Measurements from ENCODE around the gene PRICKLE2. TPM values are rescaled to one million over a fixed set of nuclear protein-coding genes. Genes with fewer than 3 reads are reported as not detected.

The PRICKLE2 gene
- polyA plus RNA-seq, 2 of the 4 experiments (the other 2 are of a cell fraction), result 5.3 to 6.3 TPM

DNA sequence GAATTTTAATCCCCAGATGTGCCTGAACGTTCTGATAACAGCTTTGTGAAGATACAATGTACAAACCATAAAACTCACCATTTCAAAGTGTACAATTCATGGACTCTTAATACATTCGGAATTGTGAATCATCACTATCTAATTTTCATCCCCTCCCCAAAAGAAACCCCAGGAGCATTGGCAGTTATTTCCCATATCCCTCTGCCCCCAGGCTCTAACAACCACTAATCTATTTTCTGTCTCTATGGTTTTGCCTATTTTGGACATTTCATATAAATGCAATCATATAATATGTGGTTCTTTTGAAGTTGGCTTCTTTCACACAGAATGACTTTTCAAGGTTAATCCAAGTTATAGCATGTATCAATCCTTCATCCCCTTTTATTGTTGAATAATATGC lies 25.3 kb downstream of the PRICKLE2 start:
- DNase-seq (ENCODE audit: low read depth in 1 of 2, low spot score in 1 of 2) (no peak), FAIRE-seq (no peak), ATAC-seq (no peak)
- CTCF ChIA-PET, result no interaction called here
- Histone ChIP-seq H3K27ac (no peak overlapping the region), H3K4me1 (peaks cover 39% of the 10 kb centered on the region), H3K4me3 (no peak overlapping the region), H3K9me3 (no peaks in the 10 kb centered on the region), H3K4me2 (no peak overlapping the region)
- TF ChIP-seq CBX2 (IDR thresholded peaks at IDR 0.05; ENCODE audit: borderline replicate concordance, low read depth), result no peak
- TF ChIP-seq SMC3 (IDR thresholded peaks at IDR 0.05), result no peak
- TF ChIP-seq, protein P1, sequence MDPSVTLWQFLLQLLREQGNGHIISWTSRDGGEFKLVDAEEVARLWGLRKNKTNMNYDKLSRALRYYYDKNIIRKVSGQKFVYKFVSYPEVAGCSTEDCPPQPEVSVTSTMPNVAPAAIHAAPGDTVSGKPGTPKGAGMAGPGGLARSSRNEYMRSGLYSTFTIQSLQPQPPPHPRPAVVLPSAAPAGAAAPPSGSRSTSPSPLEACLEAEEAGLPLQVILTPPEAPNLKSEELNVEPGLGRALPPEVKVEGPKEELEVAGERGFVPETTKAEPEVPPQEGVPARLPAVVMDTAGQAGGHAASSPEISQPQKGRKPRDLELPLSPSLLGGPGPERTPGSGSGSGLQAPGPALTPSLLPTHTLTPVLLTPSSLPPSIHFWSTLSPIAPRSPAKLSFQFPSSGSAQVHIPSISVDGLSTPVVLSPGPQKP (IDR thresholded peaks at IDR 0.05; ENCODE audit: low read depth, low read length), result no peak
- no peak for TF ChIP-seq SREBF2 (IDR thresholded peaks at IDR 0.05)
- TF ChIP-seq, protein P2, sequence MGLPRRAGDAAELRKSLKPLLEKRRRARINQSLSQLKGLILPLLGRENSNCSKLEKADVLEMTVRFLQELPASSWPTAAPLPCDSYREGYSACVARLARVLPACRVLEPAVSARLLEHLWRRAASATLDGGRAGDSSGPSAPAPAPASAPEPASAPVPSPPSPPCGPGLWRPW (IDR thresholded peaks at IDR 0.05), result no peak
- no peak for TF ChIP-seq KDM1A (IDR thresholded peaks at IDR 0.05; ENCODE audit: low read depth)
- TF ChIP-seq FOXS1 (CRISPR knock-in tag; IDR thresholded peaks at IDR 0.05), result no peak
- no peak for TF ChIP-seq MAZ (IDR thresholded peaks at IDR 0.05; ENCODE audit: borderline replicate concordance, low read depth, low read length)
- TF ChIP-seq, protein P3, sequence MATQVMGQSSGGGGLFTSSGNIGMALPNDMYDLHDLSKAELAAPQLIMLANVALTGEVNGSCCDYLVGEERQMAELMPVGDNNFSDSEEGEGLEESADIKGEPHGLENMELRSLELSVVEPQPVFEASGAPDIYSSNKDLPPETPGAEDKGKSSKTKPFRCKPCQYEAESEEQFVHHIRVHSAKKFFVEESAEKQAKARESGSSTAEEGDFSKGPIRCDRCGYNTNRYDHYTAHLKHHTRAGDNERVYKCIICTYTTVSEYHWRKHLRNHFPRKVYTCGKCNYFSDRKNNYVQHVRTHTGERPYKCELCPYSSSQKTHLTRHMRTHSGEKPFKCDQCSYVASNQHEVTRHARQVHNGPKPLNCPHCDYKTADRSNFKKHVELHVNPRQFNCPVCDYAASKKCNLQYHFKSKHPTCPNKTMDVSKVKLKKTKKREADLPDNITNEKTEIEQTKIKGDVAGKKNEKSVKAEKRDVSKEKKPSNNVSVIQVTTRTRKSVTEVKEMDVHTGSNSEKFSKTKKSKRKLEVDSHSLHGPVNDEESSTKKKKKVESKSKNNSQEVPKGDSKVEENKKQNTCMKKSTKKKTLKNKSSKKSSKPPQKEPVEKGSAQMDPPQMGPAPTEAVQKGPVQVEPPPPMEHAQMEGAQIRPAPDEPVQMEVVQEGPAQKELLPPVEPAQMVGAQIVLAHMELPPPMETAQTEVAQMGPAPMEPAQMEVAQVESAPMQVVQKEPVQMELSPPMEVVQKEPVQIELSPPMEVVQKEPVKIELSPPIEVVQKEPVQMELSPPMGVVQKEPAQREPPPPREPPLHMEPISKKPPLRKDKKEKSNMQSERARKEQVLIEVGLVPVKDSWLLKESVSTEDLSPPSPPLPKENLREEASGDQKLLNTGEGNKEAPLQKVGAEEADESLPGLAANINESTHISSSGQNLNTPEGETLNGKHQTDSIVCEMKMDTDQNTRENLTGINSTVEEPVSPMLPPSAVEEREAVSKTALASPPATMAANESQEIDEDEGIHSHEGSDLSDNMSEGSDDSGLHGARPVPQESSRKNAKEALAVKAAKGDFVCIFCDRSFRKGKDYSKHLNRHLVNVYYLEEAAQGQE (IDR thresholded peaks at IDR 0.05), result no peak
- no peak for TF ChIP-seq EP300 (IDR thresholded peaks at IDR 0.05)
- no peak for TF ChIP-seq ZSCAN20 (CRISPR knock-in tag; IDR thresholded peaks at IDR 0.05)
- TF ChIP-seq ZNF302 (CRISPR knock-in tag; IDR thresholded peaks at IDR 0.05), result no peak
- TF ChIP-seq TP53 (CRISPR knock-in tag; IDR thresholded peaks at IDR 0.05), result no peak
- TF ChIP-seq, protein P4, sequence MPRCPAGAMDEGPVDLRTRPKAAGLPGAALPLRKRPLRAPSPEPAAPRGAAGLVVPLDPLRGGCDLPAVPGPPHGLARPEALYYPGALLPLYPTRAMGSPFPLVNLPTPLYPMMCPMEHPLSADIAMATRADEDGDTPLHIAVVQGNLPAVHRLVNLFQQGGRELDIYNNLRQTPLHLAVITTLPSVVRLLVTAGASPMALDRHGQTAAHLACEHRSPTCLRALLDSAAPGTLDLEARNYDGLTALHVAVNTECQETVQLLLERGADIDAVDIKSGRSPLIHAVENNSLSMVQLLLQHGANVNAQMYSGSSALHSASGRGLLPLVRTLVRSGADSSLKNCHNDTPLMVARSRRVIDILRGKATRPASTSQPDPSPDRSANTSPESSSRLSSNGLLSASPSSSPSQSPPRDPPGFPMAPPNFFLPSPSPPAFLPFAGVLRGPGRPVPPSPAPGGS (IDR thresholded peaks at IDR 0.05), result no peak
- POLR2A ChIA-PET, result no interaction called here
- 79% methylated on average over 2 of the region's 2 CpGs for WGBS (ENCODE audit: missing lambda C conversion rate)

DNA sequence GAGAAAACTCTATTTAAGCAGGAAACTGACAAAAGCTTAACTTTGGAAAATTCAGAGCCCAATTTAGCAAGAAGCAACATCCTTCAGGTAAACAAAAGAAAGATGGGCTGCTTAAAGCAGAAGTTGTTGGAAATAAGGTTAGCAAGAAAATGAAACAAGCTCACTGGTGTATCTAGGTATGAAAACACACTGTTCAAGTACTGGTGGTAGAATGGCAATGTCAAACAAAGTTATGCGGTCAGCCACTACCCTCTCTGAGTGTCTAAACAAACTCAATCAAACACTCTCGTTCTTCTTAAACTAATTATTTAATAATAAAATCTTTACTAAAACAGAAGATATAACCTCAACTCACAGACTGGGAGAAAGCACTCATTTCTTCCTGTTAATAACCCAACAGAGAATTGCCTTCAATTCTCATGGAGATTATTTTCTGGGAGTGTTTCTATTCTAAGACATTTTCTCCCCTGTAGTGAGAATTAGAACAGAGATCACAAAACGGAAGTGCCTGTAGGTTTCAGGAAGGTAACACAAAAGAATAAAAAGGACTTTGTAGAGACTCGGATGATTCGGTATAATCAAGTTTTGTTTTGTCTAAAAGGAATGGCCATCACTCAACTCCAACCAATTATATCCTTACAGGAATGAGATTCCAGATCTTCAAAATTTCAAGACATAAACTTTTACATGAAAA lies 28.9 kb downstream of the PRICKLE2 start:
- CTCF ChIA-PET, result interaction anchor here (1.0 to 1.2 kb wide), 2 partner anchors 11 to 29 kb away, joined by 3 read pairs; partner anchors contain the start of gene PRICKLE2
- Histone ChIP-seq H3K4me1 (peaks cover 27% of the 10 kb centered on the region), H3K9me3 (0 out of 3 replicates have a peak, but pooled peaks cover 3% of the 10 kb centered on the region), H3K4me2 (no peak overlapping the region; the same call in 2 of the 3 replicates), H3K27ac (no peak overlapping the region), H3K4me3 (no peak overlapping the region)
- WGBS (ENCODE audit: missing lambda C conversion rate), result 93% methylated on average over 5 of the region's 5 CpGs
- ATAC-seq (no peak), FAIRE-seq (no peak), DNase-seq (ENCODE audit: low read depth in 1 of 2, low spot score in 1 of 2) (no peak)
- no peak for TF ChIP-seq POLR2AphosphoS2 (conservative IDR thresholded peaks at IDR 0.05; ENCODE audit: low read length)
- no peak for TF ChIP-seq ESRRA (IDR thresholded peaks at IDR 0.05; ENCODE audit: borderline replicate concordance, low read length)
- TF ChIP-seq CEBPB (IDR thresholded peaks at IDR 0.05), result no peak
- no peak for TF ChIP-seq RFX5 (IDR thresholded peaks at IDR 0.05)
- no peak for TF ChIP-seq ZFP36 (IDR thresholded peaks at IDR 0.05; ENCODE audit: borderline replicate concordance, partially characterized antibody)
- no peak for TF ChIP-seq RAD21 (conservative IDR thresholded peaks at IDR 0.05 in 1 of 2, IDR thresholded peaks at IDR 0.05 in 1 of 2)
- no peak for TF ChIP-seq PHF8 (IDR thresholded peaks at IDR 0.05; ENCODE audit: borderline replicate concordance, low read depth)
- no peak for TF ChIP-seq SREBF2 (IDR thresholded peaks at IDR 0.05)
- no peak for TF ChIP-seq EP300 (IDR thresholded peaks at IDR 0.05)
- TF ChIP-seq FOSL2 (IDR thresholded peaks at IDR 0.05), result no peak
- TF ChIP-seq FOSL2 (CRISPR knock-in tag; IDR thresholded peaks at IDR 0.05), result no peak
- TF ChIP-seq GATA3 (IDR thresholded peaks at IDR 0.05; ENCODE audit: borderline replicate concordance), result no peak
- TF ChIP-seq FOSB (CRISPR knock-in tag; IDR thresholded peaks at IDR 0.05), result no peak
- TF ChIP-seq, protein P5, sequence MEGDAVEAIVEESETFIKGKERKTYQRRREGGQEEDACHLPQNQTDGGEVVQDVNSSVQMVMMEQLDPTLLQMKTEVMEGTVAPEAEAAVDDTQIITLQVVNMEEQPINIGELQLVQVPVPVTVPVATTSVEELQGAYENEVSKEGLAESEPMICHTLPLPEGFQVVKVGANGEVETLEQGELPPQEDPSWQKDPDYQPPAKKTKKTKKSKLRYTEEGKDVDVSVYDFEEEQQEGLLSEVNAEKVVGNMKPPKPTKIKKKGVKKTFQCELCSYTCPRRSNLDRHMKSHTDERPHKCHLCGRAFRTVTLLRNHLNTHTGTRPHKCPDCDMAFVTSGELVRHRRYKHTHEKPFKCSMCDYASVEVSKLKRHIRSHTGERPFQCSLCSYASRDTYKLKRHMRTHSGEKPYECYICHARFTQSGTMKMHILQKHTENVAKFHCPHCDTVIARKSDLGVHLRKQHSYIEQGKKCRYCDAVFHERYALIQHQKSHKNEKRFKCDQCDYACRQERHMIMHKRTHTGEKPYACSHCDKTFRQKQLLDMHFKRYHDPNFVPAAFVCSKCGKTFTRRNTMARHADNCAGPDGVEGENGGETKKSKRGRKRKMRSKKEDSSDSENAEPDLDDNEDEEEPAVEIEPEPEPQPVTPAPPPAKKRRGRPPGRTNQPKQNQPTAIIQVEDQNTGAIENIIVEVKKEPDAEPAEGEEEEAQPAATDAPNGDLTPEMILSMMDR (IDR thresholded peaks at IDR 0.05), result no peak
- TF ChIP-seq, protein P6, sequence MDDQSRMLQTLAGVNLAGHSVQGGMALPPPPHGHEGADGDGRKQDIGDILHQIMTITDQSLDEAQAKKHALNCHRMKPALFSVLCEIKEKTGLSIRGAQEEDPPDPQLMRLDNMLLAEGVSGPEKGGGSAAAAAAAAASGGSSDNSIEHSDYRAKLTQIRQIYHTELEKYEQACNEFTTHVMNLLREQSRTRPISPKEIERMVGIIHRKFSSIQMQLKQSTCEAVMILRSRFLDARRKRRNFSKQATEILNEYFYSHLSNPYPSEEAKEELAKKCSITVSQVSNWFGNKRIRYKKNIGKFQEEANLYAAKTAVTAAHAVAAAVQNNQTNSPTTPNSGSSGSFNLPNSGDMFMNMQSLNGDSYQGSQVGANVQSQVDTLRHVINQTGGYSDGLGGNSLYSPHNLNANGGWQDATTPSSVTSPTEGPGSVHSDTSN (IDR thresholded peaks at IDR 0.05), result no peak
- TF ChIP-seq NR3C1 (IDR thresholded peaks at IDR 0.05), result no peak
- TF ChIP-seq MAZ (IDR thresholded peaks at IDR 0.05; ENCODE audit: borderline replicate concordance, low read depth, low read length), result no peak
- no peak for TF ChIP-seq SMC3 (IDR thresholded peaks at IDR 0.05)
- POLR2A ChIA-PET, result no interaction called here
